Measurements from ENCODE around the gene NCF4.

DNA sequence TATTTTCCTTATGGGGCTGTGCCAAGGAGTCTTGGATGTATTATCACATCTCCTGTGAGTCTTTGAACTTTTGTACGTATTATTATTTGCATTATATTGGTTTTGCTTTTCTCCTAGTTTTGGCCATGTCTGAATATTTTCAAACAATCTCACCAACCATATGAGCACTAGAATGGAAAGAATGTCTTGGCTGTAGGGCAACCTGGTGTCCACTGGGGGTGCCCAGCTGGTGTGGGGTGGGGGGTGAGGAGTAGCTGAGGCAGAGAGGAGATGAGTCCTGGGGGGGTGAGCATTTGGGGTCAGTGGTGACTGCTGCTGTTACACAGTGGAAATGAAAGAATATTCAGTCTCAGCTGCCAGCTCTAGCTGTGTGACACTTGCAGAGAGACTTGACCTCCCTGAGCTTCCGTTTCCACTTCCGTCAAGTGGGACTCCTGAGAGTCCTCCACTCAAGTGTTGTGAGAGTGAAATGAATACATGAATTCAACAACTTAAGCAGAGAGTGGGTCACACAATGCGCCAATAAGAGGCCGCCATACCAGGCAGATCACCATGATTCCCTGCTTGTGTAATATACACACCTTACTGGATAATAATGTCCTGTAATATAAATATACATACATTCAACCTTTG is 31.3 kb upstream of the NCF4 start:
- TF ChIP-seq, protein P1, sequence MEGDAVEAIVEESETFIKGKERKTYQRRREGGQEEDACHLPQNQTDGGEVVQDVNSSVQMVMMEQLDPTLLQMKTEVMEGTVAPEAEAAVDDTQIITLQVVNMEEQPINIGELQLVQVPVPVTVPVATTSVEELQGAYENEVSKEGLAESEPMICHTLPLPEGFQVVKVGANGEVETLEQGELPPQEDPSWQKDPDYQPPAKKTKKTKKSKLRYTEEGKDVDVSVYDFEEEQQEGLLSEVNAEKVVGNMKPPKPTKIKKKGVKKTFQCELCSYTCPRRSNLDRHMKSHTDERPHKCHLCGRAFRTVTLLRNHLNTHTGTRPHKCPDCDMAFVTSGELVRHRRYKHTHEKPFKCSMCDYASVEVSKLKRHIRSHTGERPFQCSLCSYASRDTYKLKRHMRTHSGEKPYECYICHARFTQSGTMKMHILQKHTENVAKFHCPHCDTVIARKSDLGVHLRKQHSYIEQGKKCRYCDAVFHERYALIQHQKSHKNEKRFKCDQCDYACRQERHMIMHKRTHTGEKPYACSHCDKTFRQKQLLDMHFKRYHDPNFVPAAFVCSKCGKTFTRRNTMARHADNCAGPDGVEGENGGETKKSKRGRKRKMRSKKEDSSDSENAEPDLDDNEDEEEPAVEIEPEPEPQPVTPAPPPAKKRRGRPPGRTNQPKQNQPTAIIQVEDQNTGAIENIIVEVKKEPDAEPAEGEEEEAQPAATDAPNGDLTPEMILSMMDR (IDR thresholded peaks at IDR 0.05), result no peak
- TF ChIP-seq POLR2A (IDR thresholded peaks at IDR 0.05), result no peak

All from thyroid gland (tissue), 4 donors.